GM12873 (cell line): ENCODE data around the gene RGS9.

Experiments
- TF ChIP-seq, protein P1 (sequence below): IDR thresholded peaks from 2 replicates; pipeline ENCODE4 v1.5.1; 2012; ENCODE audit warnings: low read depth, mild to moderate bottlenecking, moderate library complexity, low read length, control low read depth; ENCODE audit not compliant: insufficient read depth; ENCODE audit errors: missing control alignments

RGS9 gene

DNA sequence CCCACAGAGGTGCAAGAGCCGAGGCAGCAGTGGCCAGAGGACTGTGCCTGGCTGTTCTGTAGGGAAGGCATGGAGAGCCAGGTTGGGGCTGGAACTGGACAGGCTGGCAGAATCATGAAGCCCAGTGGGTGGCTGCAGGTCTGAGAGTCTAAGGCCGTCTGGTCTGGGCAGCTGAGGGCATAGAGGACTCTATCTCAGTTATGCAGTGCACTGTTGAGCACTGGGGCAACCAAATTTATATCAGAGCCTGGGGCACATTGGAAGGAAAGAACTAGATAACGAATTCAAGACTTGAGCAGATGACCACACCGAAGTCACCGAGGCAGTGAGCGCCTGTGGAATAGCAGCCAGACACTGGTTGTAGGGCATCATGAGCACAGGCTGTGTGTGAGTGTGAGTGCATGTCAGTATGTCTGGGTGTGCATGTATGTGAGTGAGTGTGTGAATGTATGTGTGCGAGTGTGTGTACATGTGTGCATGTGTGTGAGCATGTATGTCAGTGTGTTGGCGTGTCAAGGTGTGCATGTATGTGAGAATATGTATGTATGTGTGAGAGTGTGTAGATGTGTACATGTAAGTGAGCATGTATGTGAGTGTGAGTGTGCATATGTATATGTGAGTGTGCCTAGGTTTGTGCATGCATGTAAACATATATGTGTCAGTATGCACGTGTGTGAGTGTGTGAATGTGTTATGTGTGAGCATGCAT lies 37.0 kb downstream of the RGS9 start:
- TF ChIP-seq, protein P1, sequence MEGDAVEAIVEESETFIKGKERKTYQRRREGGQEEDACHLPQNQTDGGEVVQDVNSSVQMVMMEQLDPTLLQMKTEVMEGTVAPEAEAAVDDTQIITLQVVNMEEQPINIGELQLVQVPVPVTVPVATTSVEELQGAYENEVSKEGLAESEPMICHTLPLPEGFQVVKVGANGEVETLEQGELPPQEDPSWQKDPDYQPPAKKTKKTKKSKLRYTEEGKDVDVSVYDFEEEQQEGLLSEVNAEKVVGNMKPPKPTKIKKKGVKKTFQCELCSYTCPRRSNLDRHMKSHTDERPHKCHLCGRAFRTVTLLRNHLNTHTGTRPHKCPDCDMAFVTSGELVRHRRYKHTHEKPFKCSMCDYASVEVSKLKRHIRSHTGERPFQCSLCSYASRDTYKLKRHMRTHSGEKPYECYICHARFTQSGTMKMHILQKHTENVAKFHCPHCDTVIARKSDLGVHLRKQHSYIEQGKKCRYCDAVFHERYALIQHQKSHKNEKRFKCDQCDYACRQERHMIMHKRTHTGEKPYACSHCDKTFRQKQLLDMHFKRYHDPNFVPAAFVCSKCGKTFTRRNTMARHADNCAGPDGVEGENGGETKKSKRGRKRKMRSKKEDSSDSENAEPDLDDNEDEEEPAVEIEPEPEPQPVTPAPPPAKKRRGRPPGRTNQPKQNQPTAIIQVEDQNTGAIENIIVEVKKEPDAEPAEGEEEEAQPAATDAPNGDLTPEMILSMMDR = no peak

DNA sequence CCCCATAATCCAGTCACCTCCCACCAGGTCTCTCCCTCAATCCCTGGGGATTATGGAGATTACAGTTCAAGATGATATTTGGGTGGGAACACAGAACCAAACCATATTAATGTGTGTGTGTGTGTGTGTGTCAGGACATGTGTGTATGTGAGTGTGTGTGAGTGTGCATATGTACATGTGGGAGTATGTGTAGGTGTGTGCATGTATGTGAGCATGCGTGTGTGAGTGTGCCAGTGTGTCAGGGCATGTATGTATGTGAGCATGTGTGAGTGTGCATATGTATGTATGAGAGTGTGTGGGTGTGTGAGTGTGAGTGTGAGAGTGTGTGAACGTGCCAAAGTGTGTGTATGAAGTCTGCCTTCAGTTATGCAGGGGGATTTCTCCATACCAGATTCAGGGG lies 37.8 kb downstream of the RGS9 start:
- TF ChIP-seq, protein P1 = no peak

DNA sequence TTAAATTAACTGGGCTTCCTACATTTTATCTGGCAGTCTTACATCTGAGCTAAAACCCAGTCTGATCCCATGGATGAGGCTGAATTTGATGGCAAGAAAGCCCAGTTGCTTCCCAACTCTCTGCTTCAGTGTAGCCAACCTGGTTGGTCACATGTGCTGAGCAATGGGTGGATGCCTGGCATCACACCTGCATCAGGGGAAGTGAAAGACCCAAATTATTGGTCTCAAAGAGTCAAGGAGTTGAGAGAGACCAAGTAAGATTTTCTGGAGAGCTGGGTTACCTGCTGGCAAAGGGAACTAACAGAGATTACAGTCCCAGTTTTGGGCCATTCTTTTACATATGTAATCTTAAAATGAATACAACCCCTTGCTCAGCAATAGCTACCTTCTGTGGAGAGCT lies 38.8 kb downstream of the RGS9 start:
- TF ChIP-seq, protein P1 = no peak

DNA sequence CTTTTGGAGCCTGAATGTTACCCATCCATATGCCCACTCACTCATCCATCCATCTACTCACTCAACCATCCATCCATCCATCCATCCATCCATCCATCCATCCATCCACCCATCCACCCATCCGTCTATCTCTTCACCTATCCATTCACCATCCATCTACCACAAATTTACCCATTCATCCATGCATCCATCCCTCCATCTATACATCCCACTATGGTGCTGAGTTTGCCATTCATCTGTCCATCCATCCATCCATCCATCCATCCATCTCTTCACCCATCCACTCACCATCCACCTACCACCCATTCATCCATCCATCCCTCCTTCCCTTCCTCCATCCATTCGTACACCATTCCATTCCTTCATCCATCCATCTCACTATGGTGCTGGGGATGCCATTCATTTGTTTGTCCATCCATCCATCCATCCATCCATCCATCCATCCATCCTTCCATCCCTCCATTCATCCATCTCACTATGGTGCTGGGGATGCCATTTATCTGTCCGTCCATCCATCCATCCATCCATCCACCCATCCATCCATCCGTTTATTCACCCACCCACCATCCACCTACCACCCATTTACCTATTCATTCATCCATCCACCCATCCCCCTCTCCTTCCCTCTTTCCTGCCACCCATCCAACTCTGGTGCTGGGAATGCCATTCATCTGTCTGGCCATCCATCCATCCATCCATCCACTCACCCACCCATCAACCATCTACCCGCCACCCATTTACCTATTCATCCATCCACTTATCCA lies 39.7 kb downstream of the RGS9 start:
- TF ChIP-seq, protein P1 = no peak

GRCh38 chr17:65177901-65178300 lies 40.7 kb downstream of the RGS9 start:
- TF ChIP-seq, protein P1 = no peak

DNA sequence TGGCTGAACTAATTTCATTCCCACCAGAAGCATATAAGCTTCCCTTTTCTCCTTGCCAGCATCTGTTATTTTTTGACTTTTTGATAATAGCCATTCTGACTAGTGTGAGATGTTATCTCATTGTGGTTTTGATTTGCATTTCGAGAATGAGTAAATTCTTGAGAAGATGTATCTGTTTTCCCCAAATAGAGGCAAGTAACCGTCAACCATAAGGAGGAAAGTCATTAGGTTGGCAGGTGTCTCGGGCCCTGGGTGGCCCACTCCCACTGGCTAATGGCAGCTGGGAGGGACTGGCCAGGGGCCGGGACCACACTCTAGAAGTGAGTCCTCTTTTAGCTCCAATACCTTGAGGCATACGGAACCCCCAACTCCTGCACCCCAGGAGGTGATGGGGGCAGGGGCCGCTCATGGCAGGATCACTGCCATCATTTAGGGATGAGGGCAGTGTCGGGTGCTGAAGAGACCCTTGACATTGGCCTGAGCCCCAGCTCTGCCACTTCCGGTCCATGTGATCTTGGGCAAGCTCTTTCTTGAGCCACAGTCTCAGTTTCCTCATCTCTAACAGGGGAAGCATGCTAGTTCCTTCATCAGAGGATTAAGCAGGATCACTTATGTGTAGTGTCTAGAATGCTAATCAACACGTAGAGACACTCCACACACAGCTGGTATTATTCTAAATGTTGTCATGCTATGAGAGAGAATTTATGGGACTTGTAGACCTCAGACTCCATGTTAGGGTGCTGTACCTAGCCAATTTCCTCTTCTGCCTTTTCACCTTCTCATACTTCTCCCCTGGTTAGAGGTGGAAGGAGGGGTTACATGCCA lies 44.3 kb downstream of the RGS9 start:
- TF ChIP-seq, protein P1 = no peak

DNA sequence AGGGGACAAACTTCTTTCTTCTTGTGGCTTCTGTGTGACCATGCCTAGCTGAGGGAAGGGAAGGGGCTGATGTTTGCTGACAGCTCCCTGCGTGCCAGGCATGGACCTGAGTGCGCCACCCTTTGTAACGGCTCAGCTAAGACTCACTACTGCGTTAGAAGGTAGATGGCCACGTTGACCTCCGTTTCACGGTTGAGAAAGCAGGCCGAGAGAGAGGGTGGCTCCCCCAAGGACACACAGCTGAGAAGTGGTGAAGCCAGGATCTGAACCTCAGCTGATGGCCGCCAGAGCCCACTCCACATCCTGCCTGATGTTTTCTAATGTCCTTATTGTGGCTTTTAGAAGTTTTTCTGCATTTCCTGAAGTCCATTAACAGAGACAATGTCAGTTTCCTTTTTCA lies 45.1 kb downstream of the RGS9 start:
- TF ChIP-seq, protein P1 = no peak
